ENCODE measurements around the gene TMEM126A. TPM values are rescaled to one million over a fixed set of nuclear protein-coding genes. Genes with fewer than 3 reads are reported as not detected.

The TMEM126A gene
- total and polyA plus RNA-seq, 2 of the 13 experiments (the other 11 are each of a cell fraction or from before 2014, with no cell fraction given): 59.5 to 66.9 TPM

DNA sequence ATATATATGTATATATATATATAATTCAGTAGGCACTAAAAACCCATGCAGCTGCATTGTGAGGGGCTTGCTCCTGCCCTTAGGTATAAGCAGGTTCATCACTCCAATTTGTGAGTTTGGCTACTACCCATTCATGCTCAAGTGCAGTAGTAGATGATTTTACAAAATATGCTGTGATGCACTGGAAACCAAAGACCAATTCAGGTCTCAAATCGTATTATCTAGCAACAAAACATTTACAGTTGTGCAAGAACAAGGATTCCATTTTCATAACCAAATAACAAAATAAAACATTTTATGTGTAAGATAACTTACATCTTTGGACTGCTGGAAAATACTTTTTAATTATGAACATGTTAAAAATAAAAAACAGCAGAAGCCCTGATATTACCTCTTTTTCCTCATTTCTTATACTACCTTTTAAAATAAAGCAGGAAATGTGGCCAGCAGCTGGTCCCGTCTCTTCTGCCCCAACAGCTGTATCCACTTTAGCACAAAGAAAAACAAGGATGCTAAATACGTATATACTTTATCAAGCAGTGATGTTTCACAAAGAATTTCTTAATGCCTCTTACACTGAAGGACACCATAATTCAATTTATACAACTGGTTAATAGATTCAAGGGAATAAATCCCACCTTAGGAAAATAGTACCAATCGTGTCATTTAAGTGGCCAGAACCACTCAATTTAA lies 14.4 kb downstream of the TMEM126A start:
- ChIA-PET CTCF (ENCODE audit: low intra/inter-chr PET ratio, low total read pairs) (no interaction called here), POLR2A (interaction anchor here (2.6 to 10.0 kb wide), 2 partner anchors 8 to 12 kb away, joined by 7 to 112 read pairs; partner anchors contain the start of gene TMEM126A)
- BruUV-seq (replicated peaks): no TSS peak
- Histone ChIP-seq H3K9me3 (ENCODE audit: low read length) (no peaks in the 10 kb centered on the region), H3K79me2 (ENCODE audit: insufficient read depth, low read length) (peaks cover 64% of the 10 kb centered on the region), H3K36me3 (replicated peaks in 1 of 2; ENCODE audit: control insufficient read depth in 1 of 2, insufficient read depth in 2 of 2, low read length in 2 of 2) (peaks cover 0 to 8% of the 10 kb centered on the region in 2 experiments; a peak in 1 of 5 replicates), H3K4me1 (ENCODE audit: insufficient read depth, low read length) (peaks cover 52% of the 10 kb centered on the region), H3K9ac (ENCODE audit: insufficient read depth, low read depth, low read length) (peak overlapping the region; percentile 98), H3K27ac (ENCODE audit: extremely low read length, insufficient read depth, low read length) (no peak overlapping the region), H2AFZ (ENCODE audit: low read length) (no peak overlapping the region), H4K20me1 (ENCODE audit: insufficient read depth, low read length) (peaks cover 29% of the 10 kb centered on the region), H3K4me3 (replicated peaks in 1 of 3; ENCODE audit: insufficient read depth in 1 of 3, low read depth in 2 of 3, low read length in 3 of 3) (peak overlapping the region; percentile 72 to 95 (median 86); a peak in 5 of 6 replicates), H3K4me2 (ENCODE audit: low read depth, low read length) (peak overlapping the region; percentile 88), H3K27me3 (ENCODE audit: control insufficient read depth in 1 of 2, insufficient read depth in 2 of 2, low read length in 2 of 2) (no peaks in the 10 kb centered on the region; a peak in 1 of 5 replicates)
- in situ Hi-C loops (cut with HindIII; ENCODE audit: extremely low pct_ligation_motif_present, low pct_unique_long_range_greater_than_20kb) (no loop called here), intact Hi-C loops (cut with micrococcal nuclease; ENCODE audit: unreplicated experiment) (no loop called here)
- 14% methylated on average over 4 of the region's 4 CpGs for WGBS (ENCODE audit: low lambda C conversion rate)
- FAIRE-seq (no peak), ATAC-seq (no peak), DNase-seq (ENCODE audit: low spot score) (no peak)
- TF ChIP-seq MIER2 (CRISPR knock-in tag; IDR thresholded peaks at IDR 0.05) (no peak), HNRNPK (IDR thresholded peaks at IDR 0.05; ENCODE audit: low read depth, low read length, poor library complexity, severe bottlenecking) (no peak), NFATC3 (CRISPR knock-in tag; IDR thresholded peaks at IDR 0.05) (no peak), ZNF562 (CRISPR knock-in tag; IDR thresholded peaks at IDR 0.05; ENCODE audit: borderline replicate concordance) (no peak), ZBTB7A (CRISPR knock-in tag; IDR thresholded peaks at IDR 0.05) (no peak), ATF2 (CRISPR knock-in tag; IDR thresholded peaks at IDR 0.05) (no peak), SMAD1 (CRISPR knock-in tag; IDR thresholded peaks at IDR 0.05; ENCODE audit: borderline replicate concordance, low read depth) (no peak), POLR2G (IDR thresholded peaks at IDR 0.05; ENCODE audit: low read depth, low read length) (no peak), RBM39 (IDR thresholded peaks at IDR 0.05; ENCODE audit: low read depth, low read length, poor library complexity, severe bottlenecking) (no peak), PPARG (CRISPR knock-in tag; conservative IDR thresholded peaks at IDR 0.05) (no peak), ETS1 (CRISPR knock-in tag; IDR thresholded peaks at IDR 0.05) (no peak), KLF15 (CRISPR knock-in tag; IDR thresholded peaks at IDR 0.05; ENCODE audit: borderline replicate concordance) (no peak)
- TF ChIP-seq, protein P1, sequence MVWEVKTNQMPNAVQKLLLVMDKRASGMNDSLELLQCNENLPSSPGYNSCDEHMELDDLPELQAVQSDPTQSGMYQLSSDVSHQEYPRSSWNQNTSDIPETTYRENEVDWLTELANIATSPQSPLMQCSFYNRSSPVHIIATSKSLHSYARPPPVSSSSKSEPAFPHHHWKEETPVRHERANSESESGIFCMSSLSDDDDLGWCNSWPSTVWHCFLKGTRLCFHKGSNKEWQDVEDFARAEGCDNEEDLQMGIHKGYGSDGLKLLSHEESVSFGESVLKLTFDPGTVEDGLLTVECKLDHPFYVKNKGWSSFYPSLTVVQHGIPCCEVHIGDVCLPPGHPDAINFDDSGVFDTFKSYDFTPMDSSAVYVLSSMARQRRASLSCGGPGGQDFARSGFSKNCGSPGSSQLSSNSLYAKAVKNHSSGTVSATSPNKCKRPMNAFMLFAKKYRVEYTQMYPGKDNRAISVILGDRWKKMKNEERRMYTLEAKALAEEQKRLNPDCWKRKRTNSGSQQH (CRISPR knock-in tag; IDR thresholded peaks at IDR 0.05; ENCODE audit: low read depth): no peak
- TF ChIP-seq, protein P2, sequence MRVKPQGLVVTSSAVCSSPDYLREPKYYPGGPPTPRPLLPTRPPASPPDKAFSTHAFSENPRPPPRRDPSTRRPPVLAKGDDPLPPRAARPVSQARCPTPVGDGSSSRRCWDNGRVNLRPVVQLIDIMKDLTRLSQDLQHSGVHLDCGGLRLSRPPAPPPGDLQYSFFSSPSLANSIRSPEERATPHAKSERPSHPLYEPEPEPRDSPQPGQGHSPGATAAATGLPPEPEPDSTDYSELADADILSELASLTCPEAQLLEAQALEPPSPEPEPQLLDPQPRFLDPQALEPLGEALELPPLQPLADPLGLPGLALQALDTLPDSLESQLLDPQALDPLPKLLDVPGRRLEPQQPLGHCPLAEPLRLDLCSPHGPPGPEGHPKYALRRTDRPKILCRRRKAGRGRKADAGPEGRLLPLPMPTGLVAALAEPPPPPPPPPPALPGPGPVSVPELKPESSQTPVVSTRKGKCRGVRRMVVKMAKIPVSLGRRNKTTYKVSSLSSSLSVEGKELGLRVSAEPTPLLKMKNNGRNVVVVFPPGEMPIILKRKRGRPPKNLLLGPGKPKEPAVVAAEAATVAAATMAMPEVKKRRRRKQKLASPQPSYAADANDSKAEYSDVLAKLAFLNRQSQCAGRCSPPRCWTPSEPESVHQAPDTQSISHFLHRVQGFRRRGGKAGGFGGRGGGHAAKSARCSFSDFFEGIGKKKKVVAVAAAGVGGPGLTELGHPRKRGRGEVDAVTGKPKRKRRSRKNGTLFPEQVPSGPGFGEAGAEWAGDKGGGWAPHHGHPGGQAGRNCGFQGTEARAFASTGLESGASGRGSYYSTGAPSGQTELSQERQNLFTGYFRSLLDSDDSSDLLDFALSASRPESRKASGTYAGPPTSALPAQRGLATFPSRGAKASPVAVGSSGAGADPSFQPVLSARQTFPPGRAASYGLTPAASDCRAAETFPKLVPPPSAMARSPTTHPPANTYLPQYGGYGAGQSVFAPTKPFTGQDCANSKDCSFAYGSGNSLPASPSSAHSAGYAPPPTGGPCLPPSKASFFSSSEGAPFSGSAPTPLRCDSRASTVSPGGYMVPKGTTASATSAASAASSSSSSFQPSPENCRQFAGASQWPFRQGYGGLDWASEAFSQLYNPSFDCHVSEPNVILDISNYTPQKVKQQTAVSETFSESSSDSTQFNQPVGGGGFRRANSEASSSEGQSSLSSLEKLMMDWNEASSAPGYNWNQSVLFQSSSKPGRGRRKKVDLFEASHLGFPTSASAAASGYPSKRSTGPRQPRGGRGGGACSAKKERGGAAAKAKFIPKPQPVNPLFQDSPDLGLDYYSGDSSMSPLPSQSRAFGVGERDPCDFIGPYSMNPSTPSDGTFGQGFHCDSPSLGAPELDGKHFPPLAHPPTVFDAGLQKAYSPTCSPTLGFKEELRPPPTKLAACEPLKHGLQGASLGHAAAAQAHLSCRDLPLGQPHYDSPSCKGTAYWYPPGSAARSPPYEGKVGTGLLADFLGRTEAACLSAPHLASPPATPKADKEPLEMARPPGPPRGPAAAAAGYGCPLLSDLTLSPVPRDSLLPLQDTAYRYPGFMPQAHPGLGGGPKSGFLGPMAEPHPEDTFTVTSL (CRISPR knock-in tag; IDR thresholded peaks at IDR 0.05; ENCODE audit: borderline replicate concordance): no peak

All from HepG2 (cell line).